OCI-LY7 (cell line): ENCODE data around the gene ELMO1. TPM values are rescaled to one million over a fixed set of nuclear protein-coding genes. Genes with fewer than 3 reads are reported as not detected.

Experiments used
- BruUV-seq: library from RNA; stranded (reverse); fragments of 400-500 nt; replicated peaks from 2 replicates; lab custom pipeline; 2021; lab: Mats Ljungman, UMichigan
- CTCF ChIA-PET: fragments of 300-600 bp; sonication (Branson Sonifier 250); formaldehyde crosslinking; loops from one replicate; lab custom pipeline; 2022; ENCODE audit warnings: antibody characterized with exemption; ENCODE audit not compliant: unreplicated experiment; lab: Charles Lee
- POLR2A ChIA-PET: fragments of 300-600 bp; sonication (Branson Sonifier 250); formaldehyde crosslinking; loops from one replicate; lab custom pipeline; 2022; ENCODE audit warnings: antibody characterized with exemption; lab: Charles Lee
- DNase-seq: peaks from one replicate; pipeline ENCODE4 v3.0.0-alpha.2; 2015; ENCODE audit warnings: low spot score
- H2AFZ ChIP-seq: fragments of 200-600 bp; sonication (generic), shearing (Covaris generic); 2 replicates; pipeline ENCODE4 v1.6.1; 2014; ENCODE audit warnings: mild to moderate bottlenecking, antibody characterized with exemption, low read length, moderate library complexity
- H3K27ac ChIP-seq: fragments of 200-600 bp; sonication (generic); 2 replicates; pipeline ENCODE4 v1.5.1; 2014; ENCODE audit warnings: mixed run types, low read depth, mild to moderate bottlenecking, moderate library complexity, low read length, inconsistent platforms; ENCODE audit not compliant: poor library complexity, severe bottlenecking
- H3K36me3 ChIP-seq: fragments of 200-600 bp; sonication (generic); 2 replicates; pipeline ENCODE4 v1.6.1; 2014; ENCODE audit warnings: mild to moderate bottlenecking, antibody characterized with exemption, low read length, moderate library complexity, mixed read lengths; ENCODE audit not compliant: insufficient read depth
- H3K4me1 ChIP-seq: fragments of 200-600 bp; sonication (generic); 2 replicates; pipeline ENCODE4 v1.5.1; 2014; ENCODE audit warnings: mild to moderate bottlenecking, low read length; ENCODE audit not compliant: insufficient read depth, poor library complexity, severe bottlenecking
- H3K4me2 ChIP-seq: fragments of 200-600 bp; sonication (generic); 2 replicates; pipeline ENCODE4 v1.6.1; 2014; ENCODE audit warnings: mild to moderate bottlenecking, low read length
- H3K4me3 ChIP-seq: fragments of 200-600 bp; sonication (generic); 2 replicates; pipeline ENCODE4 v1.5.1; 2014; ENCODE audit warnings: mild to moderate bottlenecking, low read depth, low read length; ENCODE audit not compliant: poor library complexity, severe bottlenecking
- H3K79me2 ChIP-seq: fragments of 200-600 bp; sonication (generic); 2 replicates; pipeline ENCODE4 v1.6.1; 2016; ENCODE audit warnings: low read depth, mild to moderate bottlenecking, low read length, moderate library complexity, mixed read lengths; ENCODE audit not compliant: insufficient read depth
- H3K9me2 ChIP-seq: fragments of 200-600 bp; sonication (generic); 2 replicates; pipeline ENCODE4 v1.6.1; 2016; ENCODE audit warnings: mild to moderate bottlenecking, low read length, mixed read lengths; ENCODE audit not compliant: insufficient read depth
- H3K9me3 ChIP-seq: fragments of 200-600 bp; sonication (generic); 2 replicates; pipeline ENCODE4 v1.6.1; 2014; ENCODE audit warnings: mild to moderate bottlenecking, mixed run types, low read length, mixed read lengths
- H4K20me1 ChIP-seq: fragments of 200-600 bp; sonication (generic); 2 replicates; pipeline ENCODE4 v1.6.1; 2014; ENCODE audit warnings: mild to moderate bottlenecking, antibody characterized with exemption, low read length, moderate library complexity, mixed read lengths; ENCODE audit not compliant: insufficient read depth
- EZH2phosphoT487 ChIP-seq: fragments of 200-600 bp; sonication (generic); IDR thresholded peaks from 2 replicates; pipeline ENCODE4 v1.6.1; 2018; ENCODE audit warnings: low read depth, borderline replicate concordance, mild to moderate bottlenecking, mixed run types, antibody characterized with exemption, low read length, moderate library complexity, mixed read lengths
- intact Hi-C: fragments of 100-400 bp; cut with micrococcal nuclease; formaldehyde crosslinking; loops from one replicate; pipeline ENCODE4 v1.10.0; 2022; ENCODE audit not compliant: unreplicated experiment
- total RNA-seq, 2 experiments: library from RNA; depleted of rRNA in 1 of 2; stranded (reverse); fragments of >200 nt in 1 of 2; shearing (Covaris generic) in 1 of 2; gene quantifications; 2 replicates each; pipeline ENCODE4 v1.2.3, GENCODE V29; 2014 to 2022
- TF ChIP-seq, protein P1 (sequence below): fragments of 200-600 bp; sonication (generic); conservative IDR thresholded peaks from 2 replicates; pipeline ENCODE4 v1.5.1; 2014; ENCODE audit warnings: mild to moderate bottlenecking, antibody characterized with exemption, low read length, moderate library complexity, mixed read lengths

The ELMO1 gene
- total RNA-seq, 2 experiments from 2014 or later = 101 to 103 TPM

DNA sequence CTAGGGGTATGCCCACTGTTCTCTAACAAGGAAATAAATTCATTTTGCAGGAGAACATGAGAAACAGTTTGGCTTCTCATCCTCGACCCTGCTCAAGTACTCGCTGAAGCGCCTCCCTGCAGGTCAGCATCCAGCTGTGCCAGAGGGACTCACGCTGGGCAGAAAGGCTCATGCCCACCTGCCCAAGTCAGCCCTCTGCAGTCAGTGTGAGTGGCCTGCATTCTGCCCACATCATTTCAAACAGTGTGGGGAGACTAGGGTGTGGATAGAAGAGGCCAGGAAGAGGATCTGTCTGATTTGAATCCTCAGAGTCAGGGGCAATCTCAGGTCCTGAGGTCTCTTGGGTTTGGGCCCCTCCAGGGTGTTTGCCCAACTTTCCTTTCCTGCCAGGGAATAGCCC is 297.8 kb downstream of the ELMO1 start:
- H3K27ac ChIP-seq = no peak overlapping the region
- no peaks in the 10 kb centered on the region for H3K79me2 ChIP-seq
- TF ChIP-seq EZH2phosphoT487 = no peak
- TF ChIP-seq, protein P1, sequence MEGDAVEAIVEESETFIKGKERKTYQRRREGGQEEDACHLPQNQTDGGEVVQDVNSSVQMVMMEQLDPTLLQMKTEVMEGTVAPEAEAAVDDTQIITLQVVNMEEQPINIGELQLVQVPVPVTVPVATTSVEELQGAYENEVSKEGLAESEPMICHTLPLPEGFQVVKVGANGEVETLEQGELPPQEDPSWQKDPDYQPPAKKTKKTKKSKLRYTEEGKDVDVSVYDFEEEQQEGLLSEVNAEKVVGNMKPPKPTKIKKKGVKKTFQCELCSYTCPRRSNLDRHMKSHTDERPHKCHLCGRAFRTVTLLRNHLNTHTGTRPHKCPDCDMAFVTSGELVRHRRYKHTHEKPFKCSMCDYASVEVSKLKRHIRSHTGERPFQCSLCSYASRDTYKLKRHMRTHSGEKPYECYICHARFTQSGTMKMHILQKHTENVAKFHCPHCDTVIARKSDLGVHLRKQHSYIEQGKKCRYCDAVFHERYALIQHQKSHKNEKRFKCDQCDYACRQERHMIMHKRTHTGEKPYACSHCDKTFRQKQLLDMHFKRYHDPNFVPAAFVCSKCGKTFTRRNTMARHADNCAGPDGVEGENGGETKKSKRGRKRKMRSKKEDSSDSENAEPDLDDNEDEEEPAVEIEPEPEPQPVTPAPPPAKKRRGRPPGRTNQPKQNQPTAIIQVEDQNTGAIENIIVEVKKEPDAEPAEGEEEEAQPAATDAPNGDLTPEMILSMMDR = no peak
- H3K9me2 ChIP-seq = no peaks in the 10 kb centered on the region
- CTCF ChIA-PET = no interaction called here
- H3K36me3 ChIP-seq = peaks cover 18% of the 10 kb centered on the region; the same call in 1 of the 2 replicates
- H3K4me1 ChIP-seq = no peaks in the 10 kb centered on the region
- POLR2A ChIA-PET = no interaction called here
- no peak for DNase-seq
- H2AFZ ChIP-seq = no peak overlapping the region
- no peaks in the 10 kb centered on the region for H4K20me1 ChIP-seq
- intact Hi-C loops = no loop called here
- no peak overlapping the region for H3K4me2 ChIP-seq
- H3K9me3 ChIP-seq = no peaks in the 10 kb centered on the region
- no peak overlapping the region for H3K4me3 ChIP-seq
- no TSS peak for BruUV-seq

DNA sequence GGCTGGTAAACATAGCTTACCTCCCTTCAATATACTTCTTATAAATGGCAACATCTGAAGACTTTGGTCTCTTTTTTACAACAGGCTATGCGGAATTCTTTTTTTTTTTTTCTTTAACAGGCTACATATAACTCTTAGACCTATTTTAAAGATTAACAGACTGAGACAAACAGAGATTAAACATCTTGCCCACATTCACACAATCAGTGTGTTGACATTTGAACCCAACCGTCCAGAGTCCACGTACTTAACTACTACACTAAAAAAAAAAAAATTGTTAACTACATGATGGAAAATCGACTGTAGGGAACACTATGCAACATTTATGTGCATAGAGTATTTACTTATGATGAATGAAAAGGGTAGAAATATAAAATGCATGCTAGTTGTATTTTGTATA is 298.5 kb downstream of the ELMO1 start:
- H3K9me2 ChIP-seq = no peaks in the 10 kb centered on the region
- intact Hi-C loops = no loop called here
- H3K27ac ChIP-seq = no peak overlapping the region
- POLR2A ChIA-PET = no interaction called here
- no peaks in the 10 kb centered on the region for H4K20me1 ChIP-seq
- DNase-seq = no peak
- BruUV-seq = no TSS peak
- H3K36me3 ChIP-seq = peaks cover 18% of the 10 kb centered on the region; the same call in 1 of the 2 replicates
- H3K4me3 ChIP-seq = no peak overlapping the region
- no peak overlapping the region for H2AFZ ChIP-seq
- H3K4me2 ChIP-seq = no peak overlapping the region
- H3K4me1 ChIP-seq = no peaks in the 10 kb centered on the region
- TF ChIP-seq EZH2phosphoT487 = no peak
- TF ChIP-seq, protein P1 = no peak
- CTCF ChIA-PET = no interaction called here
- H3K79me2 ChIP-seq = no peaks in the 10 kb centered on the region
- H3K9me3 ChIP-seq = no peaks in the 10 kb centered on the region

DNA sequence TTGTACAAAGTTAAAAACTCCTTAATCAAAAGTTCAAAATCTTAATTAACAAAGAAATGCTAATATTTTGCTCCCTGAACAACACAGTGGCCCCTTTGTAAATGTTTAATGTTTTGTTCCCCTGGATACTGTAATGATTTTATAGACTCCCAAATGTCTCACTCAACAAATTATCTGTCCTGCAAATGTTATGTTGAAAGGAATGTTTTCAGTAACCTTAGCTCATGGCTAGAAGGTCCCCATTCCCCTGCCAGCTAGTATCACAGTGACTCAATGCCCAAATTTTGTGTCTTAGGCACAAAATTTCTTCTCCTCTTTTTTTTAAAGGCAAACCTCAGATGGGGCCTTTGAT is 298.9 kb downstream of the ELMO1 start:
- Histone ChIP-seq H3K79me2 (no peaks in the 10 kb centered on the region), H3K9me3 (no peaks in the 10 kb centered on the region), H4K20me1 (no peaks in the 10 kb centered on the region), H3K4me2 (no peak overlapping the region), H3K36me3 (peaks cover 18% of the 10 kb centered on the region; the same call in 1 of the 2 replicates), H3K9me2 (no peaks in the 10 kb centered on the region), H3K27ac (no peak overlapping the region), H3K4me3 (no peak overlapping the region), H3K4me1 (no peaks in the 10 kb centered on the region), H2AFZ (no peak overlapping the region)
- intact Hi-C loops = no loop called here
- TF ChIP-seq, protein P1 = no peak
- TF ChIP-seq EZH2phosphoT487 = no peak
- no peak for DNase-seq
- POLR2A ChIA-PET = interaction anchor here (0.5 kb wide), 1 partner anchor 129 kb away, joined by 3 read pairs; no protein-coding TSS in a partner anchor
- BruUV-seq = no TSS peak
- CTCF ChIA-PET = no interaction called here
